ENCODE measurements around the gene ECM1.

DNA sequence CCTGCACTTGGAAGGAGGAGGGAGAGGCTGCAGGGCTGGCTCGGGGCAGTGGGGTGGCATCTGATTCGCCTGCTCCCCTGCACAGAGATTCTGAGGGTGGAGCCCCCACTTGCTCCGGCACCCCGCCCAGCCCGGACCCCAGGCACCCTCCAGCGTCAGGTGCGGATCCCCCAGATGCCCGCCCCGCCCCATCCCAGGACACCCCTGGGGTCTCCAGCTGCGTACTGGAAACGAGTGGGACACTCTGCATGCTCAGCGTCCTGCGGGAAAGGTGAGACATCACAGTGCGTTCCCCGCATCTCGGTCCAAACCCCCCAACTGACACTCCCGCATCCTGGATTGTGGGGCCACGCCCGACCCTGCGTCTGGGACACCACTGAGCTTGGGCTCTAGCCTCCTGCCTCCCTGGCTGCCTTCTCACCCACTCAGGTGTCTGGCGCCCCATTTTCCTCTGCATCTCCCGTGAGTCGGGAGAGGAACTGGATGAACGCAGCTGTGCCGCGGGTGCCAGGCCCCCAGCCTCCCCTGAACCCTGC, 49.2 kb downstream of the ECM1 start:
- TF ChIP-seq, protein P1, sequence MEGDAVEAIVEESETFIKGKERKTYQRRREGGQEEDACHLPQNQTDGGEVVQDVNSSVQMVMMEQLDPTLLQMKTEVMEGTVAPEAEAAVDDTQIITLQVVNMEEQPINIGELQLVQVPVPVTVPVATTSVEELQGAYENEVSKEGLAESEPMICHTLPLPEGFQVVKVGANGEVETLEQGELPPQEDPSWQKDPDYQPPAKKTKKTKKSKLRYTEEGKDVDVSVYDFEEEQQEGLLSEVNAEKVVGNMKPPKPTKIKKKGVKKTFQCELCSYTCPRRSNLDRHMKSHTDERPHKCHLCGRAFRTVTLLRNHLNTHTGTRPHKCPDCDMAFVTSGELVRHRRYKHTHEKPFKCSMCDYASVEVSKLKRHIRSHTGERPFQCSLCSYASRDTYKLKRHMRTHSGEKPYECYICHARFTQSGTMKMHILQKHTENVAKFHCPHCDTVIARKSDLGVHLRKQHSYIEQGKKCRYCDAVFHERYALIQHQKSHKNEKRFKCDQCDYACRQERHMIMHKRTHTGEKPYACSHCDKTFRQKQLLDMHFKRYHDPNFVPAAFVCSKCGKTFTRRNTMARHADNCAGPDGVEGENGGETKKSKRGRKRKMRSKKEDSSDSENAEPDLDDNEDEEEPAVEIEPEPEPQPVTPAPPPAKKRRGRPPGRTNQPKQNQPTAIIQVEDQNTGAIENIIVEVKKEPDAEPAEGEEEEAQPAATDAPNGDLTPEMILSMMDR (IDR thresholded peaks at IDR 0.05), result no peak
- no peak for TF ChIP-seq POLR2A (IDR thresholded peaks at IDR 0.05)
- TF ChIP-seq EP300 (IDR thresholded peaks at IDR 0.05), result no peak
- no peak for TF ChIP-seq POLR2AphosphoS5 (IDR thresholded peaks at IDR 0.05)
